ENCODE results near the gene EFCAB8.
"Not testable (repeated sequence)": the region's sequence is repeated elsewhere in the genome, so short reads cannot be mapped to it uniquely, and the experiment has no call there.

EFCAB8 gene

DNA sequence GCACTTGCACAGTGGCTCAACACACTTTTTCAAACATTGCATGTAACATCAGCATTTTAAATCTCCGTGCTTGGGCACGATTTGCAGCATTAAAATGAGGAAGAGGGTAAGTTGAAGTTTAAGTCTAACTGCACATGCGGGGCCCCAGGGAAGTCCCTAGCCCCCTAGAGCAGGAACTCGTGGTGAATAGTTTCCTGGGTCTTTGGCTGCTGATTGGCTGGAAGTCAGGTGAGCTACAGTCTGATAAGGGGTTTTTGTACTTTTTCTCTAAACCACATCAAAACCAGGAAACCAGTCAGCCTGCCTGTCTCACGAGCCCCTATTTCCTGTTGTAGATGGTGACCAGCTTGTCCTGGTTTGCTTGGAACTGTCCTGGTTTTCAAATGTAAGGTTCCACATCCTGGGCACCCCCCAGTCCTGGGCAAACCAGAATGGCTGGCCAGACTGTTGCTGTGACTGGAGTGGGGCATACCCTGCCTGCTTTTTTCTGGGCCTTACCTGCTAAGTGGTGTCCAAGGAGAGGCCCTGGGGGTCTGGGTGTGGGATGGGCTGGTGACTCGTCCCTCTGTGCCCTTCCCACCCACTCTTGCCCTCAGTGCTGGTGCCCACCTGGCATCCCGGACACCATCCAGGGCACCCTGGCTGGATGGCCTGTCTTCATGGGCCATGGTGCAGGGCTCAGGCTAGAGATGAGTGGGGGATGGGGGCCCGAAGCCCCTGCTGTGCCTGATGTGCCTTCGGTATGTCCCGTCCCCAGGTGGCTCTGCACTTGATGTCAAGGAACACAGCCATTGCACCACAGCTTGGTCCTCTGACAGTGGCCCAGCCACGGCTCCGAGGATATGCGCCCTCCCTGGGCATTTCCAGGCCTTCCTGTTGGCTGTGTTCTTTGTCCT lies 113.7 kb downstream of the EFCAB8 start:
- DNase-seq (ENCODE audit: low spot score): peak; percentile 66

DNA sequence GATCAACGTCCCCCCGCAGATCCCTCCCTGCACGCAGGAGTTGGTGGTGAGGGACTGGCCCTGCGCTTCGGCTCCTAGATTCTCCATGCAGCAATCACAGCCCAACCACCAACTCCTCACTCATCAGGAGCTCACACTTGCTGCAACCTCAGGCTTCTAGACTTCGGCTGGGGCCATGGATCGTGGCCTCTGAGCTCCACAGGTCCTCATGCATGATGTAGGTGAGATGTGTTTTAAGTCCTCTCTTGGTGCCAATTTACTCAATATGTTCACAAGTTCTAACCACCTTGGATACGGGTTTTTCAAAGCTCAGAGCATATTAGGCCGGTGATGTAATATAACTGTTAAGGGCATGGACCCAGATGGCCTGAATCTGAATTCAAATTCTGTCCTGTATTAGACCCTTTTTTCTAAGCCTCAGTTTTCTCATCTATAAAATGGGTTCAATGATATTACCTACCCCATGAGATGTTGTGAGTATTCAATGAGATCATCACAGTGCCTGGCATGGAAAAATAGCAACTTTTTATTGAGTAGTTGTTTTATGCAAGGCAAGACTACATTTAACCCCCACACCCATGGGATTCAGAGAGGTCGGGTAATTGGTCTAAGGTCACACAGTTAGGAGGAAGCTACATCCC lies 114.5 kb downstream of the EFCAB8 start:
- DNase-seq (ENCODE audit: low spot score): no peak

- DNase-seq (ENCODE audit: low spot score): not testable (repeated sequence)
Observed at GRCh38 chr20:32974204-32975064, 115.7 kb downstream of the EFCAB8 start.

DNA sequence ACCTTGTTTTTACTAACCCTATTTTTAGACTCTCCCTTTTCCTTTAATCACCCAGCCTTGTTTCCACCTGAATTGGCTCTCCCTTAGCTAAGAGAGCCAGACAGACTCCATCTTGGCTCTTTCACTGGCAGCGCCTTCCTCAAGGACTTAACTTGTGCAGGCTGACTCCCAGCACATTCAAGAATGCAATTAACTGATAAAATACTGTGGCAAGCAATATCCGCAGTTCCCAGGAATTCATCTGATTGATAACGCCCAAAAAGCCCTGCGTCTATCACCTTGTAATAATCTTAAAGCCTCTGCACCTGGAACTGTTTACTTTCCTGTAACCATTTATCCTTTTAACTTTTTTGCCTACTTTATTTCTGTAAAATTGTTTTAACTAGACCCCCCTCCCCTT lies 116.4 kb downstream of the EFCAB8 start:
- DNase-seq (ENCODE audit: low spot score): not testable (repeated sequence)

- DNase-seq (ENCODE audit: low spot score): no peak
Observed at GRCh38 chr20:32975698-32976674, 117.3 kb downstream of the EFCAB8 start.

GRCh38 chr20:32976746-32977145 lies 118.0 kb downstream of the EFCAB8 start:
- DNase-seq (ENCODE audit: low spot score): no peak

GRCh38 chr20:32977281-32978008 lies 118.7 kb downstream of the EFCAB8 start:
- no peak for DNase-seq (ENCODE audit: low spot score)

GRCh38 chr20:32978009-32978335 lies 119.2 kb downstream of the EFCAB8 start:
- no peak for DNase-seq (ENCODE audit: low spot score)

DNA sequence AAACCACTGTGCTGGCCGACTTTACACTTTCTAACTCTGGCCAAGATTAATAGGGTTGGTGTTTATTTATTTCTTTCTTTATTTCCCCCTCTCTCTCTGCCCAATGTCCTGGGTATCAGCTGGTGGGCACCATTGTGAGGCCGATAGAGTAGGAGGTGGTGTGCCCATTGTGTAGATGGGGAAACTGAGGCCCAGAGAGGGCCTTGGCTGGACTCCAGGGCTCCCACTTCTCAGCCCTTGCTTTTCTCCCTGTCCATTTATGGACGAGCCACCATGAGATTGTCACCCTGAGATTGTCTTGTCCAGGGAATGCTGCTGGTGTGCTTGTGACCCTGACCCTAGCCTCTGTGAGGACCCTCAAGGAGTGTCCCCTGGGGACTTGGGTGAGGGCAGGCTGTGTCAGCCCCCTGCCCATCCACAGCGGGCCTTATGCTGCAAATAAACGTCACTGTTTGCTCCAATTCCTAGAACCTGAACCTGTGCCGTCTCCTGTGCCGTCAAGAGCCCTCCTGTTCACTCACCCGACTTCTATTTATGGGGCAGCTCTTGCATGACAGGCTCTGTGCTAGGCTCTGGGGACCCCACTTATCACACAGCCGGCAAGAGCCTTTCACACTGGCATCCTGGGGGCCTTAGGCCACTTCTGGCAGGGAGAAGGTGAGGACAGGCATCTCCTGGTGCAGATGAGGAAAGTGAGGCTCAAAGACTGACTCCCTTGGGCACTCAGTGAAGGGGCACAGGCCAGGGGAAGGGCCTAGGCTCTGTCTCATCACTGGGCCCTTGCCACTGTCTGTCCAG lies 120.7 kb downstream of the EFCAB8 start:
- no peak for DNase-seq (ENCODE audit: low spot score)

- DNase-seq (ENCODE audit: low spot score): peak; percentile 56
Observed at GRCh38 chr20:32980131-32980941, 121.6 kb downstream of the EFCAB8 start.

GRCh38 chr20:32980990-32981389 lies 122.3 kb downstream of the EFCAB8 start:
- no peak for DNase-seq (ENCODE audit: low spot score)

- no peak for DNase-seq (ENCODE audit: low spot score)
Observed at GRCh38 chr20:32982617-32983458, 124.1 kb downstream of the EFCAB8 start.

GRCh38 chr20:32983459-32984112 lies 124.9 kb downstream of the EFCAB8 start:
- DNase-seq (ENCODE audit: low spot score): no peak

DNA sequence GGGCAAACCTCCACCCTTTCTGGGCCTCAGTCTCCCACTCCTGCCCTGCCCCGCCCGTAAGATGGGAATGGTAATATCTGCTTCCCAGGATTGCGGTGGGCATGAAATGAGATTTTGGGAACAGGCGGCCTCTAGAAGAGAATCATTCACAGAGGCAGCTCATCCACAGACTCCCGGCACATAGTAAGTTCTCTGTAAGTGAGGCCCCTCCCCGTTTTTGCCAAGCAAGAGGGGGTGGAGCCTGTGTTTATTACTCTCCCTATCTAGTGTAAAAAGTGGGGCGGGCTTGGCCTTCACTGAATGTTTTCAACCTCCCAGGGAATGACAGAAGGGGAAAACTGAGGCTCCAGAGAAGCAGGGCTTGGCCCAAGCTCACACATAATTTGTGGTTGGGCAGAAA lies 125.5 kb downstream of the EFCAB8 start:
- peak; percentile 83 for DNase-seq (ENCODE audit: low spot score)

DNA sequence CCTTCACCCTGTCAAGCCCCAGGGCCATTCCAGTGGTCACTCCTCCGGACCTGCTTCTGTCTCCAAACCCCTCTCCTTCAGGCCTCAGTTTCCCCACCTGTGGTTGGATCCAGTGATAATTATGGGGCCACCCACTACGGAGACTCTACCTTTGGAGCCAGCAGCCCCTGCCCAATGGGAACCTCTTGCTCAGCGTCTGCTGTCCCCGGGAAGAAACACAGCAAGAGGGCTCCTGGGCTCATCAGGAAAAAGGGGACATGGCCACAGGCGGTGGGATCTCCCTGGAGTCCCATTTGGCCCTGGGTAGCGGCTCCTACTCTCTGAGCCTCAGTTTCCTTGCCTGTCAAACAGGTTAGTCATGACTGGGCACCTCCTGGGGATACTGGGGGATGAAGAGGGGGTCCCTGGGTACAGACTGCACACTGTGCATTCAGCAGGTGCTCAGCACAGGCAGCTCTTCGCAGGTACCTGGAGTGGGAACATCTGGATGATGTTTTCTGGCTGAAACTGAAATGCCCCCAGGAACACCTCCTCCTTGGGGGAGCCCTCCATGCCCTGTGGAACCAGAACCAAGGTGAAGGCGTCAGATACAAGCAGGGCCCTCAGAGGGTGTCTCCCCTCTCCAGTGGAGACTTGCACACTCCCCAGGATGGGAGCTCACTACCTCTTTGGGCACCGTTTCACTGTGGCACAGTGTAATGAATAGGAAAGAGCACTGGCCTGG lies 126.1 kb downstream of the EFCAB8 start:
- no peak for DNase-seq (ENCODE audit: low spot score)

DNA sequence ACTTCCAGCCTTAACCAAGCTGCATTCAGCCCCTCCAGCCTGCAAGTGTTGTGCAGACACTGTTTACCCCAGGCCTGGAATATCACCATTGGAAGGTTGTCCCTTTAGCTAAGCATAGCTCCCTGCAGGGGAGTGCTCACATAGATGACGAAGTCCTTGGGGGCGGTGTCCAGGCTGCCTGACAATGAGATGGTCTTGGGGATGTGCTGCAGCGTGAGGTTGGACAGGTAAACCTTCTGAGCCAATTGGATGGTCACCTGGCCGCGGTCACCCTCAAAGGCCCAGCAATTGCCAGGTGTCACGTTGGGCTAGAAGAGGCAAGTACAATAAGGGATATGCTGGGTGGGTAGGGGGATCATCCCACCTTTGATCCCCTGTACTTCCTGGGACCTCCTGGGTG lies 126.9 kb downstream of the EFCAB8 start:
- no peak for DNase-seq (ENCODE audit: low spot score)
